Parathyroid adenoma (tissue), 2 donors: ENCODE measurements around the gene SREBF1.

Experiments
- H2AFZ ChIP-seq: fragments of 300-600 bp; sonication (generic); one replicate; pipeline ENCODE4 v1.7.0; 2017; ENCODE audit warnings: antibody characterized with exemption, mild to moderate bottlenecking
- H3K27ac ChIP-seq: fragments of 300-600 bp; sonication (generic); one replicate; pipeline ENCODE4 v1.7.0; 2017
- H3K27me3 ChIP-seq: fragments of 300-600 bp; sonication (generic); one replicate; pipeline ENCODE4 v1.7.0; 2017; ENCODE audit warnings: low read length; ENCODE audit not compliant: control insufficient read depth, insufficient read depth
- H3K36me3 ChIP-seq: fragments of 300-600 bp; sonication (generic); one replicate; pipeline ENCODE4 v1.7.0; 2017; ENCODE audit warnings: low read length; ENCODE audit not compliant: control insufficient read depth, insufficient read depth
- H3K4me1 ChIP-seq: fragments of 300-600 bp; sonication (generic); one replicate; pipeline ENCODE4 v1.7.0; 2017; ENCODE audit warnings: control low read depth
- H3K4me2 ChIP-seq: fragments of 300-600 bp; sonication (generic); one replicate; pipeline ENCODE4 v1.7.0; 2017; ENCODE audit warnings: low read length
- H3K4me3 ChIP-seq: fragments of 300-600 bp; sonication (generic); one replicate; pipeline ENCODE4 v1.7.0; 2017; ENCODE audit warnings: low read depth, low read length
- H3K79me2 ChIP-seq: fragments of 300-600 bp; sonication (generic); one replicate; pipeline ENCODE4 v1.7.0; 2017; ENCODE audit warnings: control low read depth
- H3K9ac ChIP-seq: fragments of 300-600 bp; sonication (generic); one replicate; pipeline ENCODE4 v1.7.0; 2017; ENCODE audit warnings: mild to moderate bottlenecking
- H3K9me3 ChIP-seq: fragments of 300-600 bp; sonication (generic); one replicate; pipeline ENCODE4 v1.7.0; 2017; ENCODE audit warnings: low read length; ENCODE audit not compliant: control insufficient read depth
- TF ChIP-seq, protein P1 (sequence below): fragments of 300-600 bp; sonication (generic); IDR thresholded peaks from one replicate; pipeline ENCODE4 v1.7.0; 2017; ENCODE audit warnings: antibody characterized with exemption, mild to moderate bottlenecking
- donor health status: primary hyperparathyroidism.

The SREBF1 gene

DNA sequence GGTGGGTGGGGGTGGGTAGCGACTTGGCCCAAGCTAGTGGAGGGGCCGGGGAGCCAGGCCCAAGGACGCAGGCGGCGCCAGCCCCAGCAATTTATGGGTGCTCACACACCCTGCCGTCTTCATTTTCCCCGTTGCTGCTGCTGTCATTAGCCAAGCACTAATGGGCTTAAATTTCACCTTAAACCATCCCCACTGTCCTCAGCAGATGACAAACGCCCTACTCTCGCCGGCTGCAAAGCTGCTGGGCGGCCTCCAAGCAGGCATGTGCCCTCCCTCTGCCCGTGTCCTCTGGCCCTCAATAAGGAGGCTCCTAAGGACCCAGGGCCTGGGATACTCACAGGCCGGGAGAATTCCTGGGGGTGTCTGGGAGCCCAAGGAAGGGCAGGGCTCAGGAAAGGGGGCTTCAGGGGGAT, 66.1 kb downstream of the SREBF1 start:
- Histone ChIP-seq H3K4me1 (peaks cover 49% of the 10 kb centered on the region), H3K36me3 (no peaks in the 10 kb centered on the region), H3K27me3 (no peaks in the 10 kb centered on the region), H3K9me3 (no peaks in the 10 kb centered on the region), H3K9ac (no peak overlapping the region), H3K79me2 (peaks cover 72% of the 10 kb centered on the region), H3K27ac (no peak overlapping the region), H3K4me2 (no peak overlapping the region), H3K4me3 (no peak overlapping the region), H2AFZ (no peak overlapping the region)
- TF ChIP-seq, protein P1, sequence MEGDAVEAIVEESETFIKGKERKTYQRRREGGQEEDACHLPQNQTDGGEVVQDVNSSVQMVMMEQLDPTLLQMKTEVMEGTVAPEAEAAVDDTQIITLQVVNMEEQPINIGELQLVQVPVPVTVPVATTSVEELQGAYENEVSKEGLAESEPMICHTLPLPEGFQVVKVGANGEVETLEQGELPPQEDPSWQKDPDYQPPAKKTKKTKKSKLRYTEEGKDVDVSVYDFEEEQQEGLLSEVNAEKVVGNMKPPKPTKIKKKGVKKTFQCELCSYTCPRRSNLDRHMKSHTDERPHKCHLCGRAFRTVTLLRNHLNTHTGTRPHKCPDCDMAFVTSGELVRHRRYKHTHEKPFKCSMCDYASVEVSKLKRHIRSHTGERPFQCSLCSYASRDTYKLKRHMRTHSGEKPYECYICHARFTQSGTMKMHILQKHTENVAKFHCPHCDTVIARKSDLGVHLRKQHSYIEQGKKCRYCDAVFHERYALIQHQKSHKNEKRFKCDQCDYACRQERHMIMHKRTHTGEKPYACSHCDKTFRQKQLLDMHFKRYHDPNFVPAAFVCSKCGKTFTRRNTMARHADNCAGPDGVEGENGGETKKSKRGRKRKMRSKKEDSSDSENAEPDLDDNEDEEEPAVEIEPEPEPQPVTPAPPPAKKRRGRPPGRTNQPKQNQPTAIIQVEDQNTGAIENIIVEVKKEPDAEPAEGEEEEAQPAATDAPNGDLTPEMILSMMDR, result no peak

DNA sequence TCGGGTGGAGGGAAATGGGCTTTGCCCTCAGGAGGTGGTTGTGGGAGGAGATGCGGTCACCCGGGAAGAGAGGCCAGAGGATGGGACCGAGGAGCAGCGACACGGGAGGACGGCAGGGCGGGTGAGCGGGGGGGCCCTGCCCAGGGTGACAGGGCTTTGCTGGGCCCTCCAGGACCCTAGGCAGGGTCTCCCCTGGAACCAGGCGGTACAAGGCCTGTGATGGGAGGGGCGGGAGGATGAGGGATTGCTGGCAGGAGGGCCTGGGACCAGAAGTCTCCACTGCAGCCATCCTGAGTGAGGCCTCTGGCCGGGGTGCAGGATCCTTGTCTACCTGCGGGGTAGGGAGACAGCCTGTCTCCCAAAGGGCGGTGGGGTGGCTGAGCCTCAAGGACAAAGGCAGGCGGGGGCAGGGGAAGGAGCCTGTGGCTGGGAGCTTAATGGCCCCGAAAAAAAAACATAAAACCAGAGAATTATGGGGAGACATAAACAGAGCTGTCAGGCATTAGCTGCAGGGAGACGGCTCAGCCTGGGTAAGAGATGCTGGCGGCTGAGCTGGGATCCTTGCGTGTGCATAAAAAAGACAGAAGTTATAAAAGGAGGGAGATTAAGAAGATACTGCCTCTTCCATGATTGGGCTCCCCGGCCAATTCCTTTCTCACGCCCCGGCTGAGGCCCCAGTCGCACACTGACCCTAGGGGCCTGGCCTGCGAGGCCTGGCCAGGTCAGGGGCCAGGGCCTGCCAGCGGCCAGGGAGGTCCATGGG, 66.7 kb downstream of the SREBF1 start:
- H3K36me3 ChIP-seq, result no peaks in the 10 kb centered on the region
- TF ChIP-seq, protein P1, result no peak
- no peak overlapping the region for H2AFZ ChIP-seq
- no peak overlapping the region for H3K4me3 ChIP-seq
- no peak overlapping the region for H3K27ac ChIP-seq
- no peaks in the 10 kb centered on the region for H3K9me3 ChIP-seq
- H3K79me2 ChIP-seq, result peaks cover 72% of the 10 kb centered on the region
- no peaks in the 10 kb centered on the region for H3K27me3 ChIP-seq
- peaks cover 51% of the 10 kb centered on the region for H3K4me1 ChIP-seq
- no peak overlapping the region for H3K9ac ChIP-seq
- no peak overlapping the region for H3K4me2 ChIP-seq

DNA sequence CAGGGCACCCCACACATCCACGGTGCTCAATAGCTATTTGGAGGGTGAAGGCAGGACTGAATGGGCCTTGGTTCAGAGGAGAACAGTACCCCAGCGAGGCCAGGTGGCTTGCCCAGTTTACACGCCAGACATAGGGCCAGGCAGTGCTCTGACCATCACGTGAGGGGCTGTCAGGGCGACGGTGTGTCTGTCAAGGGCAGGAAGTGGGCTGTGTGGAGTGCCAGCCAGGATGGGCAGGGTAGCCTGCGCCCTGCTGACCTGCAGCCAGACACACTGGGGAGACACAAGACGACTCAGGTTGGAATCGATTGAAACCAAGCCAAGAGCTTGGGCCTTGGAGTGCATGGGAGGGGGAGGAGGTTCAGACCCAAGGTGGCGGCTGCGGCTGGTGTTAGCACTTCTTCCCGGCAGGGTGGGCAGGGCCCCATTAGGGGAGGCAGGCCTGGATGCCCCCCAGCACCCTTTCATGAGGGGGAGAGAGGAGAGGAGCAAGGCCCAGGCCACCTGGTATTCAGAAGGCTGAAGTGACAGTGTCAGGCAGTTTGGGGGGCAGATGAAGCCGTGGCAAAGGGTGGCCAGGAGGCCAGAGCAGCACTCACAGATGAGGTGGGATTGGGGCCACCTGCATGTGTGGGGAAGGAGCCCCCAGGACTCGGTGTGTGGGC, 68.2 kb downstream of the SREBF1 start:
- H3K27me3 ChIP-seq, result no peaks in the 10 kb centered on the region
- no peaks in the 10 kb centered on the region for H3K9me3 ChIP-seq
- no peaks in the 10 kb centered on the region for H3K36me3 ChIP-seq
- peaks cover 82% of the 10 kb centered on the region for H3K79me2 ChIP-seq
- TF ChIP-seq, protein P1, result no peak
- no peak overlapping the region for H3K9ac ChIP-seq
- H3K4me3 ChIP-seq, result no peak overlapping the region
- no peak overlapping the region for H3K4me2 ChIP-seq
- no peak overlapping the region for H2AFZ ChIP-seq
- peaks cover 51% of the 10 kb centered on the region for H3K4me1 ChIP-seq
- no peak overlapping the region for H3K27ac ChIP-seq

DNA sequence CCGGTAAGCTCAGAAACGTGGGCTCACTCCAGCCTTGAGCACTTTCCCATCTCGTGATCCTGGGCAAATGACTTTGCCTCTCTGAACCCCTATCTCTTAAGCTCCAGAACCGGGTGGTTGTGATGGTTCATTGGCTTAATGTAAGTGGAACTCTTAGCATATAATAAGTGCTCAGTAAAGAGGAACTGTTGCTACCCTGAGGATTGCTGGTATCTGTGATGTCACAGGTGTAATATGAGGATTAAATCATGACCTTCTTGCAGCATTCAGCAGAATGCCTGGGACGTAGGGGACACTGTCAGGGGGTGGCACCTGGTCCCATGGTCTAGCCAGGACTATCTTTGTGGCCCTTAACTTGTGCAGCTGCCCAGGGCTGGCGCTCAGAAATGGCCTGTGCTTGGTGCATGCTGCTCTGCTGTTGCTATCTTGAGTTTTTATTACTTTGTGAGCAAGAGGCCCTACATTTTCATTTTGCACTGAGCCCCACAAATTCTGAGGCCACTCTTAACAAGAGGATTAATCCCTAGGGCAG, 68.8 kb downstream of the SREBF1 start:
- peaks cover 51% of the 10 kb centered on the region for H3K4me1 ChIP-seq
- TF ChIP-seq, protein P1, result no peak
- no peak overlapping the region for H3K27ac ChIP-seq
- no peaks in the 10 kb centered on the region for H3K36me3 ChIP-seq
- H2AFZ ChIP-seq, result no peak overlapping the region
- no peak overlapping the region for H3K4me2 ChIP-seq
- no peak overlapping the region for H3K4me3 ChIP-seq
- no peaks in the 10 kb centered on the region for H3K9me3 ChIP-seq
- H3K9ac ChIP-seq, result no peak overlapping the region
- peaks cover 79% of the 10 kb centered on the region for H3K79me2 ChIP-seq
- no peaks in the 10 kb centered on the region for H3K27me3 ChIP-seq
